ENCODE results near the gene ATP6V0B.

Gene ATP6V0B

DNA sequence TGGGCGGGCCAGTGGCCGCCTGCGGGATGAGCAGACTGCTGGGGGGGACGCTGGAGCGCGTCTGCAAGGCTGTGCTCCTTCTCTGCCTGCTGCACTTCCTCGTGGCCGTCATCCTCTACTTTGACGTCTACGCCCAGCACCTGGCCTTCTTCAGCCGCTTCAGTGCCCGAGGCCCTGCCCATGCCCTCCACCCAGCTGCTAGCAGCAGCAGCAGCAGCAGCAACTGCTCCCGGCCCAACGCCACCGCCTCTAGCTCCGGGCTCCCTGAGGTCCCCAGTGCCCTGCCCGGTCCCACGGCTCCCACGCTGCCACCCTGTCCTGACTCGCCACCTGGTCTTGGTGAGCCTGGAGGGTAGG lies 6.4 kb downstream of the ATP6V0B start:
- DNase-seq (ENCODE audit: low spot score): no peak
- TF ChIP-seq, protein P1, sequence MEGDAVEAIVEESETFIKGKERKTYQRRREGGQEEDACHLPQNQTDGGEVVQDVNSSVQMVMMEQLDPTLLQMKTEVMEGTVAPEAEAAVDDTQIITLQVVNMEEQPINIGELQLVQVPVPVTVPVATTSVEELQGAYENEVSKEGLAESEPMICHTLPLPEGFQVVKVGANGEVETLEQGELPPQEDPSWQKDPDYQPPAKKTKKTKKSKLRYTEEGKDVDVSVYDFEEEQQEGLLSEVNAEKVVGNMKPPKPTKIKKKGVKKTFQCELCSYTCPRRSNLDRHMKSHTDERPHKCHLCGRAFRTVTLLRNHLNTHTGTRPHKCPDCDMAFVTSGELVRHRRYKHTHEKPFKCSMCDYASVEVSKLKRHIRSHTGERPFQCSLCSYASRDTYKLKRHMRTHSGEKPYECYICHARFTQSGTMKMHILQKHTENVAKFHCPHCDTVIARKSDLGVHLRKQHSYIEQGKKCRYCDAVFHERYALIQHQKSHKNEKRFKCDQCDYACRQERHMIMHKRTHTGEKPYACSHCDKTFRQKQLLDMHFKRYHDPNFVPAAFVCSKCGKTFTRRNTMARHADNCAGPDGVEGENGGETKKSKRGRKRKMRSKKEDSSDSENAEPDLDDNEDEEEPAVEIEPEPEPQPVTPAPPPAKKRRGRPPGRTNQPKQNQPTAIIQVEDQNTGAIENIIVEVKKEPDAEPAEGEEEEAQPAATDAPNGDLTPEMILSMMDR (IDR thresholded peaks at IDR 0.05; ENCODE audit: extremely low read depth, missing control alignments): no peak

DNA sequence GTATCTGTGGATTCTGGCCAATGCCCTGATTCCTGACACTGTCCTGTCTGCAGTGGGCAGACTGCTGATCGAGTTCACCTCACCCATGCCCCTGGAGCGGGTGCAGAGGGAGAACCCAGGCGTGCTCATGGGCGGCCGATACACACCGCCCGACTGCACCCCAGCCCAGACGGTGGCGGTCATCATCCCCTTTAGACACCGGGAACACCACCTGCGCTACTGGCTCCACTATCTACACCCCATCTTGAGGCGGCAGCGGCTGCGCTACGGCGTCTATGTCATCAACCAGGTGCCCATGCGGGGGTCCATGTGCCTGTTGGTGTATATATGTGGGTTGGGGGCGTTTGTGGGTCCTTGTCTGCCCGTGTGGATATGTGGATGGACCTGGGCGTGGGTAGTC lies 6.9 kb downstream of the ATP6V0B start:
- TF ChIP-seq, protein P1 (IDR thresholded peaks at IDR 0.05; ENCODE audit: extremely low read depth, missing control alignments): no peak
- DNase-seq (ENCODE audit: low spot score): no peak

DNA sequence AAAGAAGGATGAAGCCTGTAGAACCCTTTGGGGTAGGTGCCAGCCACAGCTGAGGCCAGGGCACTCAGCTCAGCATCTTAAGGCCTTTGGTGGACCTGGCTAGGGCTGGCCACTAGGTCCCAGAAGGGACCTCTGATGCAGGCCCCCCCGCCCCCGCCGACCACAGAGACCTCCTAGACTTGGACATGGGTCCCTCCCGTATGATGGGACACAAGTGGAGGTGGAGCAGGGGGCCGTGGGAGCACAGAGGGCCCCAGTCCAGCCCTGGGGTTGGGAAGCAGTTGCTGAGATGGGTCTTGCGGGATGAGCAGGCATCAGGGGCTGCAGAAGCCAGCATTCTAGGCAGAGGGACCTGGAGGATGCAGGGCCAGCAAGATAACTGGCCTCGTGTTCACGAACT lies 7.5 kb downstream of the ATP6V0B start:
- TF ChIP-seq, protein P1 (IDR thresholded peaks at IDR 0.05; ENCODE audit: extremely low read depth, missing control alignments): no peak
- no peak for DNase-seq (ENCODE audit: low spot score)

DNA sequence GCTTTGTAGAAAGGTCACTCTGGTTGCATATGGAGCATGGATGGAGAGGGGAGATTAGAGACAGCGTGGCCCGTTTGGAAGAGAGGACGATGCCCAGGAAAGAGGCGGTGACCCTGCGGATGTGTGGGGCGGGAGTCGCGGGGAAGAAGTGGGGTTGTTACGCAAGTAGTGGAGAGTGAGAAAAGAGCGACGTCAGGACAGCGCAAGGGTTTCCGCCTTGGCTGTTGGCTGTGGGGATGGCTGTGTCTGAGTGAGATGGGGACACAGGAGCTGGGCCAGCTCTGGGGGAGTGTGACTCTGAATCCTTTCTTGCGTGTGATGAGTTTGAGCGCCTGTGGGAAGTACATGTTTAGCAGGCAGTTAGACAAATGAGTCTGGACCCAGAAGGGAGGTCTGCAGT lies 8.0 kb downstream of the ATP6V0B start:
- DNase-seq (ENCODE audit: low spot score): no peak
- TF ChIP-seq, protein P1 (IDR thresholded peaks at IDR 0.05; ENCODE audit: extremely low read depth, missing control alignments): no peak

DNA sequence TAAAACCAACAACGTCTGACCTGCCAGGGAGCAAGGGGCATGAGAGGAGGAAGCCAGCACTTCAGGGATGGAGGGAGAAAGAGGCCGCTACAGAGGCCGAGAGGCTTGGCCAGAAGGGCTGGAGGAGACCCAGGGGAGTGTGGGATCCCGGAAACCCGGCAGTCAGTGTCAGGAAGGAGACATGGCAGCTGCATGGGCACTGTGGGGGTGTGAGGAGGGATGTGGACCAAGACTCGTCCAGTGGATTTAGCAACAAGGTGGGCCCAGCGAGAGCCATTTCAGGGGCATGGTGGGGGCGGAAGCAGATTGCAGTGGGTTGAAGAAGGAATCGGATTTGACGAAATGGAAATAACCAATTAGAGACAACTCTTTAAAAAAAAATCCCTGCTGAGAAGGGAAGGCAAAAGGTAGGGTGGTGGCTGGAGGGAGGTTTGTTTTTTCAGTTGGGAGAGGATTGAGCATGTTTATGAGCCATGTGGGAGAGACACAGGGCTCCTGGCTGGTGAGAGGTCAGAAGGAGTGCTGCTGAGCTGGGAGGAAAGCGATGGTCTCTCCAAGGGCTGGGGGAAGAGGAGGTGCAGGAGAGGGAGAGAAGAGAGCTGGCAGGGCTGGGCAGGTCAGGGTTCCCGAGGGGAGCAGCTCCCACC lies 8.6 kb downstream of the ATP6V0B start:
- no peak for DNase-seq (ENCODE audit: low spot score)
- TF ChIP-seq, protein P1 (IDR thresholded peaks at IDR 0.05; ENCODE audit: extremely low read depth, missing control alignments): no peak

DNA sequence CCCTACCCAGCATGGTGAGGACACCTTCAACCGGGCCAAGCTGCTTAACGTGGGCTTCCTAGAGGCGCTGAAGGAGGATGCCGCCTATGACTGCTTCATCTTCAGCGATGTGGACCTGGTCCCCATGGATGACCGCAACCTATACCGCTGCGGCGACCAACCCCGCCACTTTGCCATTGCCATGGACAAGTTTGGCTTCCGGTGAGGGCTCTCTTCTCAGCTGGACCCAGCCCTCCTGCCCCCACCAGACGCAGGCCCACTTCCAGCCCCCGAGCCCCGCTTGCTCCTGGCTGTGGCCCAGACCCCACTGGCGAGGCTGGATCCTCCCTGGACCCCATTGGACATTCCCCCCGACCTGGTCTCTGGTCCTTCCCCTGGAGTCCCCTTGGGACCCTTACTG lies 10.1 kb downstream of the ATP6V0B start:
- TF ChIP-seq, protein P1 (IDR thresholded peaks at IDR 0.05; ENCODE audit: extremely low read depth, missing control alignments): no peak

DNA sequence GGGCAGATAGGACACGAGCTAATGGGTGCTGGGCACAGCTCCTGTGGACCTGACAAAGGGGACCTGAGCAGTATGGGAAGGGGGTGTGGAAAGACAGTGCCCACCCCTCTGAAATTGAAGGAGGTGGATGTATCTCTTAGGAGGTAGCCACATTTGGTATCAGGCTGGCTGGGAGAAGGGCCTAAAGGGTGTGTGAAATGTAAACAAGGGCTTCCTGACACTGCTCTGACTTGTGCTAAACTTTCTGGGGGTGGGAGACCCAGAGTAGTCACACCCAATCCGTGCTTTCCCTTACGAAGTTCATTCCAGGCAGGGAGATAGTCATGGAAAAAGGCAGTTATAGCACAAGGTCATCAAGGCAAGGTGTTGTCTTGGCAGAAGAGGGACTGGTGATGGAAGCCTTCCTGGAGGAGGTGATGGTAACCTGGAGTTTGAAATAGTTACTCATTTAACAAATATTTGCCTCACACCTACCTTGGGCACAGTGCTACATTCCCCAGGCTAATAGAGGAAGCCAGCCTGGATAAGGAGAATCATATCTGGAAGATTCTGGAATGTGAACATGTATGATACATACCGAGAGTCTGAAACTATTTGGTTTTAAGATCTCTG lies 11.3 kb downstream of the ATP6V0B start:
- TF ChIP-seq, protein P1 (IDR thresholded peaks at IDR 0.05; ENCODE audit: extremely low read depth, missing control alignments): no peak
- no peak for DNase-seq (ENCODE audit: low spot score)

More for the DNA sequence above, 10.1 kb downstream of the ATP6V0B start:
- DNase-seq (ENCODE audit: low spot score): no peak

All from GM20000 (cell line).